WTC11 (cell line): ENCODE data around the gene SHISAL1. TPM values are rescaled to one million over a fixed set of nuclear protein-coding genes. Genes with fewer than 3 reads are reported as not detected.
A peak's percentile ranks its signal among the peaks of the same experiment; 100 is the strongest.

Experiments
- ATAC-seq: fragments of 200-7000 bp; cut with Tn5 transposase; 2 replicates; pipeline ENCODE4 v1.10.0; 2021; ENCODE audit warnings: mild to moderate bottlenecking, moderate library complexity
- CTCF ChIA-PET: fragments of 300-600 bp; sonication (Branson Sonifier 250); formaldehyde crosslinking; loops from one replicate; lab custom pipeline; 2021; ENCODE audit warnings: antibody characterized with exemption; lab: Charles Lee
- POLR2A ChIA-PET: fragments of 350-600 bp; sonication (Branson Sonifier 250); formaldehyde crosslinking; loops from one replicate; lab custom pipeline; 2021; ENCODE audit warnings: antibody characterized with exemption; lab: Charles Lee
- DNase-seq: peaks from one replicate; pipeline ENCODE4 v3.0.0; 2021; ENCODE audit warnings: low spot score
- H3K27ac Mint-ChIP-seq: 2 replicates; pipeline ENCODE4 v1.8.0; 2021; ENCODE audit warnings: mixed read lengths
- H3K27me3 Mint-ChIP-seq: 2 replicates; pipeline ENCODE4 v1.8.0; 2021; ENCODE audit warnings: low read depth, mild to moderate bottlenecking, moderate library complexity, mixed read lengths
- H3K36me3 Mint-ChIP-seq: 2 replicates; pipeline ENCODE4 v1.8.0; 2021; ENCODE audit warnings: mixed read lengths
- H3K4me1 Mint-ChIP-seq: 2 replicates; pipeline ENCODE4 v1.8.0; 2022; ENCODE audit warnings: mixed read lengths
- H3K4me3 Mint-ChIP-seq: 2 replicates; pipeline ENCODE4 v1.8.0; 2021; ENCODE audit warnings: mild to moderate bottlenecking, moderate library complexity, mixed read lengths
- H3K9me3 Mint-ChIP-seq: 2 replicates; pipeline ENCODE4 v1.8.0; 2021; ENCODE audit warnings: mixed read lengths
- CREM ChIP-seq: sonication (generic); formaldehyde crosslinking; IDR thresholded peaks from 2 replicates; pipeline ENCODE4 v1.8.1; 2022; ENCODE audit warnings: mild to moderate bottlenecking, missing genetic modification reagents, moderate library complexity
- E2F5 ChIP-seq: sonication (generic); formaldehyde crosslinking; IDR thresholded peaks from 2 replicates; pipeline ENCODE4 v1.8.1; 2022; ENCODE audit warnings: mild to moderate bottlenecking, moderate library complexity, missing genetic modification reagents
- EMX1 ChIP-seq: fragments of 250-450 bp; sonication (Bioruptor Pico); IDR thresholded peaks from 2 replicates; pipeline ENCODE4 v1.8.0; 2021; ENCODE audit warnings: mild to moderate bottlenecking
- ERG ChIP-seq: fragments of 250-450 bp; sonication (Bioruptor Pico); IDR thresholded peaks from 2 replicates; pipeline ENCODE4 v1.8.0; 2021; ENCODE audit warnings: mild to moderate bottlenecking
- ETV6 ChIP-seq: sonication (generic); formaldehyde crosslinking; IDR thresholded peaks from 2 replicates; pipeline ENCODE4 v1.8.1; 2022; ENCODE audit warnings: mild to moderate bottlenecking, missing genetic modification reagents
- FOXJ3 ChIP-seq: sonication (generic); formaldehyde crosslinking; IDR thresholded peaks from 2 replicates; pipeline ENCODE4 v1.9.0; 2021; ENCODE audit warnings: missing genetic modification reagents, mild to moderate bottlenecking, borderline replicate concordance
- FOXP1 ChIP-seq: sonication (generic); formaldehyde crosslinking; IDR thresholded peaks from 2 replicates; pipeline ENCODE4 v1.8.0; 2022; ENCODE audit warnings: missing genetic modification reagents, mild to moderate bottlenecking, moderate library complexity, borderline replicate concordance
- NR1H2 ChIP-seq: sonication (generic); formaldehyde crosslinking; IDR thresholded peaks from 2 replicates; pipeline ENCODE4 v1.9.0; 2021; ENCODE audit warnings: mild to moderate bottlenecking, moderate library complexity, missing genetic modification reagents
- PREB ChIP-seq: sonication (generic); formaldehyde crosslinking; IDR thresholded peaks from 2 replicates; pipeline ENCODE4 v1.8.1; 2022; ENCODE audit warnings: mild to moderate bottlenecking, missing genetic modification reagents, moderate library complexity, borderline replicate concordance
- TEAD4 ChIP-seq: sonication (generic); formaldehyde crosslinking; IDR thresholded peaks from 2 replicates; pipeline ENCODE4 v1.8.0; 2022; ENCODE audit warnings: mild to moderate bottlenecking, missing genetic modification reagents
- USF1 ChIP-seq: sonication (generic); formaldehyde crosslinking; IDR thresholded peaks from 2 replicates; pipeline ENCODE4 v1.8.0; 2022; ENCODE audit warnings: mild to moderate bottlenecking, missing genetic modification reagents
- ZBTB43 ChIP-seq: sonication (generic); formaldehyde crosslinking; IDR thresholded peaks from 2 replicates; pipeline ENCODE4 v1.8.1; 2023; ENCODE audit warnings: mild to moderate bottlenecking, missing genetic modification reagents
- ZNF219 ChIP-seq: sonication (generic); formaldehyde crosslinking; IDR thresholded peaks from 2 replicates; pipeline ENCODE4 v1.8.0; 2023; ENCODE audit warnings: missing genetic modification reagents, mild to moderate bottlenecking, borderline replicate concordance
- ZNF317 ChIP-seq: sonication (generic); formaldehyde crosslinking; IDR thresholded peaks from 2 replicates; pipeline ENCODE4 v1.8.1; 2023; ENCODE audit warnings: low read depth, mild to moderate bottlenecking, moderate library complexity, missing genetic modification reagents, borderline replicate concordance
- ZNF423 ChIP-seq: fragments of 250-450 bp; sonication (Bioruptor Pico); IDR thresholded peaks from 2 replicates; pipeline ENCODE4 v2.1.2; 2022; ENCODE audit warnings: mild to moderate bottlenecking, moderate library complexity
- ZNF671 ChIP-seq: fragments of 250-450 bp; sonication (Bioruptor Pico); IDR thresholded peaks from 2 replicates; pipeline ENCODE4 v1.8.0; 2021; ENCODE audit warnings: mild to moderate bottlenecking
- ZSCAN18 ChIP-seq: fragments of 250-450 bp; sonication (Bioruptor Pico); IDR thresholded peaks from 2 replicates; pipeline ENCODE4 v2.1.2; 2022; ENCODE audit warnings: mild to moderate bottlenecking, moderate library complexity
- total RNA-seq: library from RNA; stranded (reverse); gene quantifications from 3 replicates; pipeline ENCODE4 v1.2.3, GENCODE V29; 2021
- TF ChIP-seq, protein P1 (sequence below): sonication (generic); formaldehyde crosslinking; IDR thresholded peaks from 2 replicates; pipeline ENCODE4 v1.8.0; 2022; ENCODE audit warnings: mild to moderate bottlenecking, missing genetic modification reagents
- TF ChIP-seq, protein P2 (sequence below): fragments of 250-450 bp; sonication (Bioruptor Pico); IDR thresholded peaks from 2 replicates; pipeline ENCODE4 v1.9.0; 2021; ENCODE audit warnings: mild to moderate bottlenecking

Gene SHISAL1
- total RNA-seq, 1 experiment from 2014 or later: 2.7 TPM

DNA sequence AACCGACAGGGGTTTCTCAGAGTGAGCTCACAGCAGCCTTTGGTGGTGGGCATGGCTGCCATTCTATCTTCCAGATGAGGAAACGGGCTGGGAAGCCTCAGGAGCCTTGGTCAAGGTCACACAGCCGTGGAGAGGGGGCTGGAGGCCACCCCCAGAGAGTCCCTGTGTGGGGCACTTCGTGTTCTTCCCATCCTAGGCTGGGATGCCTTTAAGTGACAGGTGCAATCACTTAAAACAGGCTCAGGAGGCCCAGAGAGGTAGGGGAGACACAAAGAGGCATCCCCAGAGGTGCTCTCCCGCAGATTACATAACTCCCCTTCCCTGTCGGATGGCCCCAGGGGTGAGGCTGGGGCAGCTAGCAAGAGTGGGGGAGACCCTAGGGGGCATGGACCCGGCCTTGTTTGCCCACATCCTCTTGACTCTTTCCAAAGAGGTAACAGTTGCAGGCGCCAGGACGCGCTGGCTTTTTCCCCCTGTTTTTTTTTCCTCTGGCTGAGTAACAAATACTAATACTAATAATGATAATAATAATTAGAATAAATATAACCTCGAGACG lies 17.5 kb upstream of the SHISAL1 start:
- ChIA-PET CTCF (interaction anchor here (1.6 to 2.4 kb wide), 4 partner anchors 18 to 337 kb away, joined by 3 to 17 read pairs (median 8); no protein-coding TSS in a partner anchor), POLR2A (no interaction called here)
- Mint-ChIP-seq H3K36me3 (no peaks in the 10 kb centered on the region), H3K27me3 (peaks cover 31% of the 10 kb centered on the region), H3K4me3 (peak overlapping the region; percentile 56), H3K4me1 (peaks cover 38% of the 10 kb centered on the region), H3K9me3 (no peaks in the 10 kb centered on the region), H3K27ac (no peak overlapping the region)
- DNase-seq: no peak
- TF ChIP-seq USF1 (CRISPR knock-in tag) (no peak), FOXJ3 (CRISPR knock-in tag) (no peak)
- ATAC-seq: no peak

- ChIA-PET POLR2A (interaction anchor here (0.7 kb wide), 1 partner anchor 507 kb away, joined by 8 read pairs; no protein-coding TSS in a partner anchor), CTCF (interaction anchor here (0.8 to 2.6 kb wide), 3 partner anchors 25 to 243 kb away, joined by 3 to 10 read pairs (median 3); no protein-coding TSS in a partner anchor)
- no peak for TF ChIP-seq TEAD4
- TF ChIP-seq E2F5: no peak
- TF ChIP-seq EMX1 (CRISPR knock-in tag): no peak
- TF ChIP-seq CREM (CRISPR knock-in tag): no peak
- TF ChIP-seq FOXP1 (CRISPR knock-in tag): no peak
- Mint-ChIP-seq H3K36me3 (no peaks in the 10 kb centered on the region), H3K27me3 (peaks cover 31% of the 10 kb centered on the region), H3K9me3 (no peaks in the 10 kb centered on the region), H3K4me1 (peaks cover 38% of the 10 kb centered on the region), H3K27ac (no peak overlapping the region), H3K4me3 (0 out of 2 replicates have a peak overlapping the region, but pooled peaks have one; percentile 29)
- no peak for ATAC-seq
- no peak for DNase-seq
Measured at GRCh38 chr22:44329179-44329796, 16.5 kb upstream of the SHISAL1 start.

GRCh38 chr22:44328762-44329161 lies 16.0 kb upstream of the SHISAL1 start:
- H3K4me3 Mint-ChIP-seq: no peak overlapping the region
- H3K27ac Mint-ChIP-seq: no peak overlapping the region
- TF ChIP-seq ETV6 (no peak), ZNF219 (CRISPR knock-in tag) (no peak), ZNF317 (no peak), PREB (CRISPR knock-in tag) (no peak), ZSCAN18 (CRISPR knock-in tag) (no peak), ERG (CRISPR knock-in tag) (no peak), ZBTB43 (no peak), ZNF671 (CRISPR knock-in tag) (no peak), ZNF423 (CRISPR knock-in tag) (no peak), NR1H2 (no peak)
- TF ChIP-seq, protein P1, sequence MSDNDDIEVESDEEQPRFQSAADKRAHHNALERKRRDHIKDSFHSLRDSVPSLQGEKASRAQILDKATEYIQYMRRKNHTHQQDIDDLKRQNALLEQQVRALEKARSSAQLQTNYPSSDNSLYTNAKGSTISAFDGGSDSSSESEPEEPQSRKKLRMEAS (CRISPR knock-in tag): no peak
- TF ChIP-seq, protein P2, sequence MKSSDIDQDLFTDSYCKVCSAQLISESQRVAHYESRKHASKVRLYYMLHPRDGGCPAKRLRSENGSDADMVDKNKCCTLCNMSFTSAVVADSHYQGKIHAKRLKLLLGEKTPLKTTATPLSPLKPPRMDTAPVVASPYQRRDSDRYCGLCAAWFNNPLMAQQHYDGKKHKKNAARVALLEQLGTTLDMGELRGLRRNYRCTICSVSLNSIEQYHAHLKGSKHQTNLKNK (CRISPR knock-in tag): no peak
- ChIA-PET POLR2A (interaction anchor here (0.7 kb wide), 1 partner anchor 506 kb away, joined by 8 read pairs; no protein-coding TSS in a partner anchor), CTCF (interaction anchor here (0.8 to 2.6 kb wide), 3 partner anchors 24 to 243 kb away, joined by 3 to 10 read pairs (median 3); no protein-coding TSS in a partner anchor)
- no peak for ATAC-seq
- H3K27me3 Mint-ChIP-seq: peaks cover 31% of the 10 kb centered on the region
- no peak for DNase-seq
- no peaks in the 10 kb centered on the region for H3K36me3 Mint-ChIP-seq
- no peaks in the 10 kb centered on the region for H3K9me3 Mint-ChIP-seq
- peaks cover 38% of the 10 kb centered on the region for H3K4me1 Mint-ChIP-seq
